Right ventricle myocardium superior (tissue), 1 donor: ENCODE data around the gene PCBD2. TPM values are rescaled to one million over a fixed set of nuclear protein-coding genes. Genes with fewer than 3 reads are reported as not detected.
"Not testable (repeated sequence)": the region's sequence is repeated elsewhere in the genome, so short reads cannot be mapped to it uniquely, and the experiment has no call there.

Source experiments
- ATAC-seq: fragments of 200-7000 bp; cut with Tn5 transposase; one replicate; pipeline ENCODE4 v1.9.1; 2020; ENCODE audit warnings: mild to moderate bottlenecking; ENCODE audit not compliant: poor library complexity
- DNase-seq: peaks from one replicate; pipeline ENCODE4 v3.0.0-alpha.2; 2020
- intact Hi-C: fragments of 100-400 bp; cut with DNase I; formaldehyde crosslinking; loops from one replicate; pipeline ENCODE4 v1.11.2; 2022
- total RNA-seq: library from RNA; stranded (reverse); fragmentation: NEBNext Ultra II Directional; extraction: Animal tissue kit (Norgen Biotek cat#: 25700); gene quantifications from one replicate; pipeline ENCODE4 v1.2.1, GENCODE V29; 2021
- donor health status: DM: no; HTN: yes; CAD: no; lungs with severe emphysema.

PCBD2 gene
- total RNA-seq, 1 donor from 2014 or later, result 28.9 TPM

DNA sequence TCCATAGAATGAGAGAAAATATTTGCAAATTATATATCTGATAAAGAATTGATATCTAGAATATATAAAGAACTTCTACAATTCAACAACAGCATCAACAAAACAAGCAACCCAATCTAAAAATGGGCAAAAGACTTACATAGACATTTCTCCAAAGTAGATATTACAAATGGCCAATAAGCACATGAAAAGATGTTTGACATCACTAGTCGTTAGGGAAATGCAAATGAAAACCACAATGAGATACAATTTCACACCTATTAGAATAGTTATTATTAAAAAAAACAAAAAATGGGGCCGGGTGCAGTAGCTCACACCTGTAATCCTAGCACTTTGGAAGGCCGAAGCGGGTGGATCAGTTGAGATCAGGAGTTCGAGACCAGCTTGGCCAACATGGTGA lies 87.2 kb downstream of the PCBD2 start:
- ATAC-seq (no peak), DNase-seq (no peak)
- intact Hi-C loops, result no loop called here

DNA sequence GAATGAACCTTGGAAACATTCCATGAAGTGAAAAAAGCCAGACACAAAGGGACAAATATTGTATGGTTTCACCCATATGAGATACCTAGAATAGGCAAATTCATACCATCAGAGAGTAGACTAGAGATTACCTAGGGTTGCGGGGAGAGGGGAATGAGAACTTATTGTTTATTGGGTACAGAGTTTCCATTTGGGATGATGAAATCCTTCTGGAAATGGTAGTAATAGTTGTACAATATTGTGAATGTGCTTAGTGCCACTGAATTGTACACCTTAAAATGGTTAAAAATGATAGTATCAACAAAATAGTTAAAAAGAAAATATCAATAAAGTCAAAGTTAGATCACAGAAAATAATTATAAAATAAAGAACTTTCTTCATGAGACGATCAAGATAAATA lies 88.2 kb downstream of the PCBD2 start:
- ATAC-seq, result no peak
- intact Hi-C loops, result no loop called here

DNA sequence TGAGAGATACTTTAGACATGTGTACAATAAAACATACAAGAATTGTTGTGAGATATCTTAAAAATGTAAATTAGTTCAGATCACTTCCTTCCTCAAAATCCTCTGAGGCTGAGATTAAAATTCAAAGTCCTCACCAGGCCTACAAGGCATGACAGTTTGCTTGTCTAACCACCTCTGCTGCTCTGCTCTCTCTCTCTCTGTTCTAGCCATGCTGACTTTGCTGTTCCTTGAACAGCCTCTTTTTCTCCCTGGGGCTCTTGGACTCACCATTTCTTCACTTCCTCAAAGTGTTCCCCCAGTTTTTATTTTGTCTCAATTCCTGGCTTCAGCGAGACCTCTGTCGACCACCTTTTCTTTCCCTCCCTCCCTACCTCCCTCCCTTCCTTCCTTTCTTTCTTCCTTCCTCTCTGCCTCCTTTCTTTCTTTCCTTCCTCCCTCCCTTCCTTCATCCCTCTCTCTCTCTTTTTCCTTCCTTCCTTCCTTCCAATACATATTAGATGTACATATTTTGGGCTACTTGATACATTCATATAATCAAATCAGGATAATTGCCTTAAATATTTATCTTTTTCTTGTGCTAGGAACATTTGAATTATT lies 89.7 kb downstream of the PCBD2 start:
- no peak for ATAC-seq
- intact Hi-C loops, result no loop called here
- no peak for DNase-seq

More for the DNA sequence above, 88.2 kb downstream of the PCBD2 start:
- DNase-seq, result no peak

DNA sequence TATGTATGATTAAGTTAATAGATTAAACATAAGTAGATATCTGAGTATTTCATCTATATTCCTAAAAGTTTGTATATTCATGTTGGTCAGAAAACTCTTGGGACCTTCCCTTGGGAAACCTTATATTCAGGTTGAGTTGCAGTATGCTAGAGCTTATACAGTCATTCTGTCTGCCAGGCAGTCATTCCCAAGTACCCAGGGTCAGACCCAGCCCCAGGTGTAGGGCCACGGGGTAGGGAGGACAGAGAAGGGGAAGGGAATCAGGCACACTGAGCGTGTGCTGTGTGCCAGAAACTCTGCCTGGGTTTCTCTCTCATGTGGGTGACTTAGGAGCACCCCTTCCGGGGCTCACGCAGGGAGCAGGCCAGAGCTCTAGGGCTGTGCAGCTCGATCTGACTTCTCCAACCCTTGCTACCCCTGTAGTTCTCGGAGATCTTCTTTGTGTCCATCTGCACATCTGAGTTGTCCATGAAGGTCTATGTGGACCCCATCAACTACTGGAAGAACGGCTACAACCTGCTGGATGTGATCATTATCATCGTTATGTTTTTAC lies 91.0 kb downstream of the PCBD2 start:
- no peak for ATAC-seq
- intact Hi-C loops, result no loop called here

DNA sequence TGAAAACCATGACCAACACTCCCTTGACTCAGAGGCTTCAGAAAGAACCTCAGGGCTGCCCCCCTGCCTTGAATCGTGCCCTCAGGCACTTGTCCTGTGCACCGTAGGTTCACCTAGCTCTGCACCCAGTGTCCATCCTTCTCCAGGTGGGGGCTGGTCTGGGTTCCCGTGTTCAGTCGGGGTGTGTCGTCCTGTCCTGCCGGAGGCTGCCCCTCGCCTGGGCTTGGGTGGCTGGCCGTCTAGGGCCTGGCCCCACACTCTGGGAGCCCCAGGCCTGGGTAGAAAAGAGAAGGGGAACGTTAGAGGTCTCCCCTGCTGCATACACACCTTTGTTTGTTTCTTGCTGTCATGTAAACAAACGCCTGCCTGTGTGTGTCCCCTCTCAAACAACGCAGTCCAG lies 92.1 kb downstream of the PCBD2 start:
- ATAC-seq (no peak), DNase-seq (no peak)
- intact Hi-C loops, result no loop called here

More for the DNA sequence above, 91.0 kb downstream of the PCBD2 start:
- no peak for DNase-seq

DNA sequence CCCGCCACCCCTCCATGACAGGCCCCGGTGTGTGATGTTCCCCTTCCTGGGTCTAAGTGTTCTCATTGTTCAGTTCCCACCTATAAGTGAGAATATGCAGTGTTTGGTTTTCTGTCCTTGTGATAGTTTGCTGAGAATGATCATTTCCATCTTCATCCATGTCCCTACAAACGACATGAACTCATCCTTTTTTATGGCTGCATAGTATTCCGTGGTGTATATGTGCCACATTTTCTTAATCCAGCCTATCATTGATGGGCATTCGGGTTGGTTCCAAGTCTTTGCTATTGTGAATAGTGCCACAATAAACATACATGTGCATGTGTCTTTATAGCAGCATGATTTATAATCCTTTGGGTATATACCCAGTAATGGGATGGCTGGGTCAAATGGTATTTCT lies 93.1 kb downstream of the PCBD2 start:
- intact Hi-C loops, DNase-seq, ATAC-seq: not testable (repeated sequence)

DNA sequence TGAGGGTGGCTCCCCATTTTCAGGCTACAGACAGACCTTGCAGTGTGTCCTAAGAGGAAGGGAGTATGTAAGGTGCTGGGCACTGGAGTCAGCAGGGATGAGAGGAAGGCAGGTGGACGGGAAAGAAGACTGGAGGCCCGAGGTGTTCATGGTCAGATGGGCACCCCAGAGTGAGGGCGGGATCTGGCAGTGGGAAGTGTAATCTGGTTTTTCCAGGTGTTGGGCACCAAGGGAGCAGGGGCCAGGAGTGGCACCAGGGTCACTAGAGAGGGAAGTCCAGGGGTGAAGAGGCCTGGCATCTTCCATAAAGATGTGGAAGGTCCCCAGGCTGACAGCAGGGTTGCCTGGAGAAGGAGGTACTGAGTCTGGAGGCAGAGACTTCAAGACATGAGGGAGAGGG lies 99.4 kb downstream of the PCBD2 start:
- ATAC-seq, result no peak
- intact Hi-C loops, result no loop called here
- no peak for DNase-seq

DNA sequence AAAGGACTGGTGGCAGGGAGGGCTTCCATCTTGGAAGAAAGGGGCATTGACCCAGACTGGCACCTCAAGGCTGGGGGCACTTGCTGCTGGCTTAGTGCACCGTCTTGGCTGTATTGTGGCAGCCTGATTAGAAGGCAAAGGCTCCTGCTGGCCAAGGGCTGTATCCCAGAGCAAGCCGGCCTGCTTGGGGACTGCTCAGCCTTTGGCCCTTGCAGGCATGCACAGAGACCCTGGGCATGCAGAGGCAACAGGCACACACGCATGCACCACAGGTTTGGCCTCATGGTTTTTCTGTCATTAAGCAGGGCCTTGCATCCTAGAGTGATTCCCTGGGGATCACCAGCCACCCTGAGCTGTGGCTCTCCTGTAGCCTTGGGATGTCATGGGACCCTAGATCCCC lies 100.1 kb downstream of the PCBD2 start:
- intact Hi-C loops, result no loop called here
- no peak for DNase-seq
- ATAC-seq, result no peak

DNA sequence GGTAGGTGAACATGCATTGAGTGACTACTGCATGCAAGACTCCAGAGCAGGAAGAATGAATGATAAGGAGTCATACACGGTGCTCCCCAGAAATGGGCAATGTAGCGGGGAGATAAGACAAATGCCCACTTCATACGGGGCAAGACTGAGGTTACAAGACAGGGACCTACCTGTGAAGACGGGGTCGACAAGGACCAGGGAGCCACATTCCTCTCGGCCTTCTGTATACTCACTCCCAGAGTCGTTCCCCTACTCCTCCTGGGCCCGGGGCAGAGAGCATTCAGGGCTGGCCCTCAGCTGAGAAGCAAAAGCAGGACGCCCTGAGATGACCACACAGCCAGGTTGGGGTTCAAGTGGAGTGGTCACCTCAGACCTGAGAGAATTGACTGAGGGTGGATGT lies 102.4 kb downstream of the PCBD2 start:
- intact Hi-C loops, result no loop called here
- ATAC-seq, result no peak
- no peak for DNase-seq

DNA sequence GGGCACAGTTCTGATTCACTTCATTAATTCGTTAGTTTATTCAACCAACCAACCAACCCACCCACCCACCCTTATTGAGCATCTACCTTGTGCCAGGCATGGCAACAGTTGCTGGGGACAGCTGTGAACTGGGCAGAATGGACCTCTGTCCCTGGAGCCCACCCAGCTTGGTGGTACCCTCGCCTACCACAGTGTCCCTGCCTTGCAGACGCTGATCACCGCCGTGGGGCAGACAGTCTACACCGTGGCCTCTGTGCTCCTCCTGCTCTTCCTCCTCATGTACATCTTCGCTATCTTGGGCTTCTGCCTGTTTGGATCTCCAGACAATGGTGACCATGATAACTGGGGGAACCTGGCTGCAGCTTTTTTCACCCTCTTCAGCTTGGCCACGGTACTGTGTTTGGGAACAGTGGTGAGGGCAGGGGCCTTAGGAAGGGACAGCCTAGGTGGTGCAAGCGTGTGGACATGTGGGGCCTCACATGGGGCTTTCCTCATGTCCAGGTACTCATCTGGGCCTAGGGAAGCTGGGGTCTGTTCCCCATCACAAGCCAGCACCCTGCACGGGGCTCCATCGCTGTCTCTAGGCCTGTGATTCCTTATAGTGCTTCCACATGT lies 102.9 kb downstream of the PCBD2 start:
- DNase-seq (no peak), ATAC-seq (no peak)
- intact Hi-C loops, result no loop called here

DNA sequence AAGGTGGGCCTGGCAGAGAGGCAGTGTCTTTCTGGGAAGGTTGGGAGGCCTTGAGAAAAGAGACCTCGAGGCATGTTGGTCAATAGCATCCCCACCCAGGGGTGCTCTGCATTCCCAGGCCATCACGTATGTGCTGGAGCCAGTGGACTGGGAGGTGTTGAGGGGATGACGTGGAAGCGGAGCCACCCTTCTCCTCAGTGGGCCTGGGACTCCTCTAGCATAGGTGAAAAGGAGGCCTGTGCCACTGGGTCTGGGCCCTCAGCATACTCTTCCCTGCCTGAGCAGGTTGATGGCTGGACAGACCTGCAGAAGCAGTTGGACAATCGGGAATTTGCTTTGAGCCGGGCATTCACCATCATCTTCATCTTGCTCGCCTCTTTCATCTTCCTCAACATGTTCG lies 103.6 kb downstream of the PCBD2 start:
- DNase-seq (no peak), ATAC-seq (no peak)
- intact Hi-C loops, result no loop called here

DNA sequence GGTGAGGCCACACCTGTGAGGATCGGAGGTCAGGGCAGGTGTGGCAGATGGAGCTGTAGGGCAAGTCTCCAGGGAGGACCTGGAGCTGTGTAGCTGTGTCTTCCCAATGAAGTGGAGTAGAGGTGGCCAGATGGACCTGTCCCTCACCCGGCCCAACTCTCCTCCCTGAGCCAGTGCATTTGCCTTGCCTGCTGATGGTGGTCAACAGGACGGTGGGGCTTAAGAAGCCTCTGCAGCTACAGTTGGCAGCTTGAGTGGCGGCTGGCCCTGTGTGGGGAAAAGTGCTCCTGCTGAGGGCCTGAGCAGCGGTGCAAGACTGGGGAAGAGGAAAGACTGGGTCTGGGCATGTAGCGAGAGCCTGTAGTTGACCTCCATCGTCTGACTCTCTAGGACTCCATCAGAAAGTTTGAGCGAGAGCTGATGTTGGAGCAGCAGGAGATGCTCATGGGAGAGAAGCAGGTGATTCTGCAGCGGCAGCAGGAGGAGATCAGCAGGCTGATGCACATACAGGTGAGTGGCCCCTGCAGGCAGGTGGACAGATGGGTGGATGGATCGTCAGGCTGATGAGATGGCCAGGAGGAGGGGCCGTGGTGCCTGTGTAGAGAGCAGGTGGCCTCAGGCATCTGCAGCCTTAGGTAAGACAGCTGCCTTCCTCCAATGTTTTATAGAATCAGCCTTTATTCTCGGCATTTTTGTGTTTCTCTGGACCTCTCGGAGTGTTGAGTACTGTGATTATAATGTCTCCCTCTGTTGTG lies 104.2 kb downstream of the PCBD2 start:
- no peak for ATAC-seq
- intact Hi-C loops, result no loop called here
- no peak for DNase-seq

DNA sequence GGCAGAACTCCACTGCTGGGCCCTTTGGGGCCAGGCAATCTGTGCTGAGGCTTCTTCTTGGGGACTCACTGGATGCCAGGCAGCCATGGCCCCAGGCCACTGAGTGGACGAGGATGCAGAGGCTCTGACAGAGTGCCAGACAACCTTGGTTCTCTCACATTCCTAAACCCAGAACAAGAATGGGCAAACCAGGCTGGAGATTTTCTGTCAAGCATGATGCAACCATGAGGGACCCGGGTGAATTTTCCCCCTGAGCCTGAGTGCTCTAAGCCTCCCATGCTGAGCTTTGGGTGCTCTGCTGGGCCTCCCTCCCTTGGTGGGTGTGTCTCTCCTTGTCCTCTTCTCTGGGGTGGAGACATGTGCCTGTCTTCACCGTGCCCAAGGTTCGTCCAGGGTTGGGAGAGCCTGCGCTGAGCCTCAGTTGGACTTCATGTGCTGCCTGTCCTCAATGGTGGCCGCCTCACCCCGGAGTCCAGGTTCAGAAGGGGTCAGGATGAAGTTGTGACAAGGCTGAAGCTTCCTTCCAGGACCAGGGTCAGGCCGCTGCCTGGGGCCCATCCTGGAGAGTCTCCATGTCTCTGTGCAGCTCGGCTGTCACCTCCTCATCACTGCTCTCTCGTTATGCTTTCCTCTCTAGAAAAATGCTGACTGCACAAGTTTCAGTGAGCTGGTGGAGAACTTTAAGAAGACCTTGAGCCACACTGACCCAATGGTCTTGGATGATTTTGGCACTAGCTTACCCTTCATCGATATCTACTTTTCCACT lies 105.0 kb downstream of the PCBD2 start:
- ATAC-seq (no peak), DNase-seq (no peak)
- intact Hi-C loops, result no loop called here

DNA sequence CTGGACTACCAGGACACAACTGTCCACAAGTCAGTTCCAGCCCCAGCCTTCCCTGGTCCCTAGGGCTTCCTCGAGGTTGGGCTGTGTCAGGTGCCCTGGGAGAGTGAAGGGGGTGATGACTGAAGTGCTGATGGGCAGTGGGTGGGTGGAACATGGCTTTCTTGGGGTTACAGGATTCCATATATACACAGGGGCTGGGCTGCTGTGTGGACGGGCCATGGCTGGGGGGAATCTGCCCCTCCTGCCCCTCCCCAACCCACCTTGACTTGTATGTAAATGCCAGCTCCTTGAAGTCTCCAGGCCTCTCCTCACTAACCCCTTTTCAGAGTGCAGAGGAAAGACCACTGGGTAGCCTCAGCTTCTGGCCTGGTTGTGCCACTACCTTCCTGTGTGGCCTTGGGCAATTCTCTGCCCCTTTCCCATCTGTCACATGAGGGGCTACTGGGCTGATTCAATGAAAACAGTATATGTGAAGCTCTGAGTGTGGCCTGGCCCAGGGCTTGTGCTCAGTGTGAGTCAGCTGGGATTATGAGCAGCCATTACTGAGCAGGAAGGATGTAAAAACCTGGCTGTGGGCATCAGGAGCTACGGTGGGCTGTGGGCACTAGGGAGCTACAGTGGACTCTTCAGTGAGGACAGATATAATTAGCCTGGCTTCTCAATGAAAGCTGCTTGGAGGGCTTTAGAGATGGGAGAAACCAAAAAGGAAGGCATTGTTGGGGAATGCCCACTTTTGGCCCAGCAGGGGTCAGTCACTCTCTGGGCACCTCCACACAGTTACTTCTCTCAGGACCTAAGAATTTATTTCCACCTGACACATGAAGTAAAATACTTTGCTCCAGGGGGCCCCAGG lies 105.8 kb downstream of the PCBD2 start:
- intact Hi-C loops, result no loop called here

DNA sequence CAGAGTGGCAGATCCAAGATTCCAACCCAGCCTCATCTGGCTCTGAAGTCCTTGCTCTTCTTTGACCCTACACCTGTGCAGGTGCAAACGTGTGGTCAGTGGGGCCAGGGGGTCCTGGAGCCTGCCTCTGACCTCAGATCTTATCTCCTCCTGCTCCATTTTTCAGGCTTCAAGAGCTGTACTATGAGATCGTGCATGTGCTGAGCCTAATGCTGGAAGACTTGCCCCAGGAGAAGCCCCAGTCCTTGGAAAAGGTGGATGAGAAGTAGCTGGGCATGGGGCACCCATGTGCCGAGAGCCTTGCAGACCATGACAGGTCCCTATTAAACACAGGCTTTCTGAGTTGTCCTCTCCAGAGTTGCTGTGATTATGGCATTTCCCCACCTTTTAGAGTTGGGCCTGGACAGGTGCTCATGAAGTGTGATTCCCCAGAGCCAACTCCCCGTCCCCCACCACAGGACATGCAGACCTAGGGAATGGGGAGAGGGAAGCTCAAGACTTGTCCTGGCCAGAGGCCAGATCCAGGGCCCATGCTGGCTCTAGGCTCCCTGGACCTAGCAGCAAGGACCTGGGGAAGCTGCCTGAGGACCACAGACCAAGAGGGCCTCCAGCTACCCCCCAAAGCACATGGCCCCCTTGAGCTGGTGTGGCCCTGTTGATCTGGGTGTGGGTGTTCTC lies 106.6 kb downstream of the PCBD2 start:
- DNase-seq, result no peak
- ATAC-seq, result no peak
- intact Hi-C loops, result no loop called here

More for the DNA sequence above, 105.8 kb downstream of the PCBD2 start:
- ATAC-seq, result no peak
- no peak for DNase-seq

DNA sequence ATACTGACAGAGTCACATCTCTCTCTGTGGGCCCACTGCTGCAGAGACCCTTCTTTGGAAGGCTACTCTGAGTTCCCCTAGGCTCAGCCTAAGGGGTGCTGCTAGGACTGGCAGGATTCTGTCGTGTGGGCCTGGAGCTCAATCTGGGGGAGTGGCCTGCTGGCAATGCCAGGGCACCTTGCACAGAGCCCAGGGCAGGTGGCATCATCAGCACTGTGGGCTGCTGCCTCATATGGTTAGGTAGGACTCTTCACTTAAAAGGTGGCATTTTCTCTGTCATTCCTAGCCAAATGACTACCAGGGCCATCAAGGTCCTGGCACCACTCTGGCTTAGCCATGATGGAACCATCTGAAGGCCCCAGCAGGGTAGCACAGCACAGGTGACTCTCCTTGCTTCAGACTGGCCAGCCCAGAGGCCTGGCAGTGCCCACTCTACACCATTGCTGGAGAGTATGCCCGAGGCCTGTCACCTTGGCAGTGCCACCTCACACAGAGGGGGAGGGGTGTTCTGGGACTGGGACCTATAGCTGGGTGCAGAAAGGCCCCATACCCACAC lies 107.2 kb downstream of the PCBD2 start:
- intact Hi-C loops, result no loop called here
- ATAC-seq (no peak), DNase-seq (no peak)
